A549 (cell line): ENCODE data around the gene DEPDC5. TPM values are rescaled to one million over a fixed set of nuclear protein-coding genes. Genes with fewer than 3 reads are reported as not detected.

Experiments used
- ATAC-seq, 2 experiments: fragments of 200-7000 bp in 1 of 2; fragments of >200 bp in 1 of 2; cut with Nextera tagmentation in 1 of 2; cut with Tn5 transposase in 1 of 2; 3 replicates each; pipeline versions ENCODE4 v1.8.0 to v1.9.1; 2018 to 2020; ENCODE audit warnings: mild to moderate bottlenecking in 1 of 2, moderate library complexity in 1 of 2
- CTCF ChIA-PET: fragments of 300-600 bp; sonication (Branson Sonifier 250); formaldehyde crosslinking; extraction: SDS; loops from one replicate; lab custom pipeline; 2021; ENCODE audit warnings: antibody characterized with exemption, inconsistent platforms; lab: Yijun Ruan, JAX
- POLR2A ChIA-PET: fragments of 350-600 bp; formaldehyde crosslinking; extraction: SDS; loops from one replicate; lab custom pipeline; 2021; ENCODE audit warnings: antibody characterized with exemption, inconsistent platforms; lab: Yijun Ruan, JAX
- DNase-seq, 2 experiments: peaks; one replicate each; pipeline versions ENCODE4 v3.0.0 to v3.0.0-alpha.2; 2011 to 2016; ENCODE audit warnings: low read depth in 1 of 2, low spot score in 1 of 2
- FAIRE-seq: peaks from 2 replicates; lab custom pipeline; 2011; peaks lifted over from hg19 to GRCh38; lab: Jason Lieb, UNC
- H3K27ac ChIP-seq, 2 experiments: fragments of >200 bp; sonication (Bioruptor Twin); formaldehyde crosslinking; 3 replicates each; pipeline ENCODE4 v1.5.1; 2016 to 2017
- H3K4me1 ChIP-seq: fragments of >200 bp; sonication (Bioruptor Twin); formaldehyde crosslinking; 3 replicates; pipeline ENCODE4 v1.6.1; 2016
- H3K4me2 ChIP-seq: fragments of >200 bp; sonication (Bioruptor Twin); formaldehyde crosslinking; 3 replicates; pipeline ENCODE4 v1.6.1; 2016
- H3K4me3 ChIP-seq: fragments of >200 bp; sonication (Bioruptor Twin); formaldehyde crosslinking; 3 replicates; pipeline ENCODE4 v1.5.1; 2016
- H3K9me3 ChIP-seq: fragments of >200 bp; sonication (Bioruptor Twin); formaldehyde crosslinking; 3 replicates; pipeline ENCODE4 v1.6.1; 2016
- CEBPB ChIP-seq, 2 experiments: fragments of >200 bp in 1 of 2; sonication (Bioruptor Twin) in 1 of 2; formaldehyde crosslinking in 1 of 2; IDR thresholded peaks; 2 replicates each; pipeline ENCODE4 v1.6.1; 2012 to 2016
- CHD4 ChIP-seq: fragments of 200-600 bp; sonication (generic); IDR thresholded peaks from 2 replicates; pipeline ENCODE4 v1.6.1; 2016; ENCODE audit warnings: antibody characterized with exemption, mild to moderate bottlenecking, borderline replicate concordance
- EP300 ChIP-seq, 2 experiments: fragments of >200 bp; sonication (Bioruptor Twin); formaldehyde crosslinking; IDR thresholded peaks; 2 replicates in 1 of 2; 3 replicates in 1 of 2; pipeline ENCODE4 v1.6.1; 2016 to 2017
- ESRRA ChIP-seq: fragments of 150-350 bp; IDR thresholded peaks from 2 replicates; pipeline ENCODE4 v1.6.1; 2014; ENCODE audit warnings: mild to moderate bottlenecking, low read length, borderline replicate concordance
- FOSB ChIP-seq: fragments of 250-450 bp; sonication (Bioruptor Pico); IDR thresholded peaks from 2 replicates; pipeline ENCODE4 v1.5.0; 2020; ENCODE audit warnings: mild to moderate bottlenecking, moderate library complexity
- HOXA7 ChIP-seq: fragments of 250-450 bp; sonication (Bioruptor Pico); IDR thresholded peaks from 2 replicates; pipeline ENCODE4 v1.5.0; 2020; ENCODE audit warnings: mild to moderate bottlenecking, moderate library complexity
- JUN ChIP-seq, 2 experiments: fragments of >200 bp; sonication (Bioruptor Twin); formaldehyde crosslinking; IDR thresholded peaks; 2 replicates in 1 of 2; 3 replicates in 1 of 2; pipeline ENCODE4 v1.6.1; 2016 to 2017
- JUNB ChIP-seq: fragments of >200 bp; sonication (Bioruptor Twin); formaldehyde crosslinking; IDR thresholded peaks from 2 replicates; pipeline ENCODE4 v1.6.1; 2016
- KDM5A ChIP-seq: fragments of 200-600 bp; sonication (generic); IDR thresholded peaks from 2 replicates; pipeline ENCODE4 v1.6.1; 2016; ENCODE audit warnings: antibody characterized with exemption, mild to moderate bottlenecking
- MAFK ChIP-seq: fragments of 450-650 bp; IDR thresholded peaks from 2 replicates; pipeline ENCODE4 v1.6.1; 2014; ENCODE audit not compliant: partially characterized antibody
- MYC ChIP-seq: IDR thresholded peaks from 2 replicates; pipeline ENCODE4 v1.6.1; 2012; ENCODE audit warnings: mild to moderate bottlenecking, inconsistent platforms, low read length, improper control_type of control experiment, borderline replicate concordance
- NPAS2 ChIP-seq: fragments of 250-450 bp; sonication (Bioruptor Pico); IDR thresholded peaks from 2 replicates; pipeline ENCODE4 v1.8.0; 2022; ENCODE audit warnings: mild to moderate bottlenecking, moderate library complexity, borderline replicate concordance
- NR3C1 ChIP-seq: fragments of >200 bp; sonication (Bioruptor Twin); formaldehyde crosslinking; IDR thresholded peaks from 3 replicates; pipeline ENCODE4 v1.6.1; 2017
- PBX3 ChIP-seq: IDR thresholded peaks from 2 replicates; pipeline ENCODE4 v1.6.1; 2012
- RAD21 ChIP-seq, 2 experiments: fragments of >200 bp in 1 of 2; sonication (Bioruptor Twin) in 1 of 2; formaldehyde crosslinking in 1 of 2; IDR thresholded peaks in 1 of 2; conservative IDR thresholded peaks in 1 of 2; 2 replicates in 1 of 2; 3 replicates in 1 of 2; pipeline ENCODE4 v1.6.1; 2012 to 2018; ENCODE audit warnings: inconsistent platforms in 1 of 2
- RCOR1 ChIP-seq: fragments of 150-350 bp; IDR thresholded peaks from 2 replicates; pipeline ENCODE4 v1.6.1; 2014; ENCODE audit warnings: antibody characterized with exemption, low read length, low read depth
- RNF2 ChIP-seq: fragments of 200-600 bp; sonication (generic); IDR thresholded peaks from 2 replicates; pipeline ENCODE4 v1.6.1; 2016; ENCODE audit warnings: low read depth, mild to moderate bottlenecking, antibody characterized with exemption, moderate library complexity, borderline replicate concordance
- USF2 ChIP-seq: fragments of 450-650 bp; IDR thresholded peaks from 2 replicates; pipeline ENCODE4 v1.6.1; 2014; ENCODE audit warnings: antibody characterized with exemption
- ZFP36 ChIP-seq: fragments of 450-650 bp; IDR thresholded peaks from 2 replicates; pipeline ENCODE4 v1.6.1; 2014; ENCODE audit warnings: borderline replicate concordance; ENCODE audit not compliant: partially characterized antibody
- ZNF302 ChIP-seq: fragments of 250-450 bp; sonication (Bioruptor Pico); IDR thresholded peaks from 2 replicates; pipeline ENCODE4 v1.9.0; 2021; ENCODE audit warnings: inconsistent platforms, mild to moderate bottlenecking, moderate library complexity
- WGBS: methylation state at CpG from one replicate; pipeline ENCODE4 v1.1.6; 2017; ENCODE audit errors: missing lambda C conversion rate; 5-methylcytosine and 5-hydroxymethylcytosine counted together
- polyA plus RNA-seq, 4 experiments: library from polyadenylated mRNA; depleted of rRNA in 3 of 4; stranded (reverse); fragments of >200 nt; fragmentation: RNase III in 1 of 4; extraction: RNeasy Plus Mini Kit Qiagen cat#74134 plus additional on column Dnase treatment in 1 of 4; gene quantifications; 2 replicates in 3 of 4; 3 replicates in 1 of 4; pipeline ENCODE4 v1.2.3, GENCODE V29; 2011 to 2017
- TF ChIP-seq, protein P1 (sequence below): fragments of 200-600 bp; sonication (generic); IDR thresholded peaks from 2 replicates; pipeline ENCODE4 v1.6.1; 2016; ENCODE audit warnings: antibody characterized with exemption, mild to moderate bottlenecking, moderate library complexity
- TF ChIP-seq, protein P2 (sequence below): fragments of >200 bp; sonication (Bioruptor Twin); formaldehyde crosslinking; IDR thresholded peaks from 3 replicates; pipeline ENCODE4 v1.6.1; 2016
- TF ChIP-seq, protein P3 (sequence below): fragments of 150-350 bp; IDR thresholded peaks from 2 replicates; pipeline ENCODE4 v1.6.1; 2014; ENCODE audit warnings: low read depth, mild to moderate bottlenecking, low read length
- TF ChIP-seq, protein P4 (sequence below): fragments of 250-450 bp; sonication (Bioruptor Pico); IDR thresholded peaks from 2 replicates; pipeline ENCODE4 v1.5.0; 2020; ENCODE audit warnings: low read depth, mild to moderate bottlenecking, moderate library complexity

Gene DEPDC5
- polyA plus RNA-seq, 2 of the 4 experiments (the other 2 are of a cell fraction), result 4.4 to 10.1 TPM

DNA sequence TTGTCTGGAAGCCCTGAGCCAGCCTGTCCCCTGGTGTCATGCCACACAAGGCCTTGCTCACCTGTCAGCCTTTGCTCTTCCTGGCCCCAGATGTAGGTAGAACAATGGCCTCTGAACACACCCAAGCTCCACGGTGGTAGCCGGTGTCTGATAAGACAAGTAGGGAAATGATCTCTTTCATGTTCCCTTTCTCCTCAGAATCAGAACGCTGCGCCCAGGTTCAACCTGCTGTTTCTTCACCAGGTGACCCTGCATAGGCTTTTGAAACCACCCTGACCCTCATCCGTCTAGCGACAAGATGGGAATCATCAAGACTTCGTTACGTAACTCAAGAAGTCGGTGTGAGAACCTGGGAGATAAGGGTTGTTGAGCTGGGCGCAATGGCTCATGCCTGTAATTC lies 161.8 kb downstream of the DEPDC5 start:
- no peak overlapping the region for H3K27ac ChIP-seq
- POLR2A ChIA-PET, result no interaction called here
- ATAC-seq (no peak), DNase-seq (no peak), FAIRE-seq (no peak)
- H3K4me1 ChIP-seq, result no peaks in the 10 kb centered on the region
- no peak overlapping the region for H3K4me2 ChIP-seq
- 97% methylated on average over 10 of the region's 10 CpGs for WGBS
- TF ChIP-seq MYC (no peak), NR3C1 (no peak), ZNF302 (CRISPR knock-in tag) (no peak), JUNB (no peak), PBX3 (no peak), ZFP36 (no peak), KDM5A (no peak), USF2 (no peak), NPAS2 (CRISPR knock-in tag) (no peak), CHD4 (no peak), RNF2 (no peak), HOXA7 (no peak), FOSB (CRISPR knock-in tag) (no peak)
- TF ChIP-seq, protein P1, sequence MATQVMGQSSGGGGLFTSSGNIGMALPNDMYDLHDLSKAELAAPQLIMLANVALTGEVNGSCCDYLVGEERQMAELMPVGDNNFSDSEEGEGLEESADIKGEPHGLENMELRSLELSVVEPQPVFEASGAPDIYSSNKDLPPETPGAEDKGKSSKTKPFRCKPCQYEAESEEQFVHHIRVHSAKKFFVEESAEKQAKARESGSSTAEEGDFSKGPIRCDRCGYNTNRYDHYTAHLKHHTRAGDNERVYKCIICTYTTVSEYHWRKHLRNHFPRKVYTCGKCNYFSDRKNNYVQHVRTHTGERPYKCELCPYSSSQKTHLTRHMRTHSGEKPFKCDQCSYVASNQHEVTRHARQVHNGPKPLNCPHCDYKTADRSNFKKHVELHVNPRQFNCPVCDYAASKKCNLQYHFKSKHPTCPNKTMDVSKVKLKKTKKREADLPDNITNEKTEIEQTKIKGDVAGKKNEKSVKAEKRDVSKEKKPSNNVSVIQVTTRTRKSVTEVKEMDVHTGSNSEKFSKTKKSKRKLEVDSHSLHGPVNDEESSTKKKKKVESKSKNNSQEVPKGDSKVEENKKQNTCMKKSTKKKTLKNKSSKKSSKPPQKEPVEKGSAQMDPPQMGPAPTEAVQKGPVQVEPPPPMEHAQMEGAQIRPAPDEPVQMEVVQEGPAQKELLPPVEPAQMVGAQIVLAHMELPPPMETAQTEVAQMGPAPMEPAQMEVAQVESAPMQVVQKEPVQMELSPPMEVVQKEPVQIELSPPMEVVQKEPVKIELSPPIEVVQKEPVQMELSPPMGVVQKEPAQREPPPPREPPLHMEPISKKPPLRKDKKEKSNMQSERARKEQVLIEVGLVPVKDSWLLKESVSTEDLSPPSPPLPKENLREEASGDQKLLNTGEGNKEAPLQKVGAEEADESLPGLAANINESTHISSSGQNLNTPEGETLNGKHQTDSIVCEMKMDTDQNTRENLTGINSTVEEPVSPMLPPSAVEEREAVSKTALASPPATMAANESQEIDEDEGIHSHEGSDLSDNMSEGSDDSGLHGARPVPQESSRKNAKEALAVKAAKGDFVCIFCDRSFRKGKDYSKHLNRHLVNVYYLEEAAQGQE, result no peak
- no peak overlapping the region for H3K4me3 ChIP-seq
- no peaks in the 10 kb centered on the region for H3K9me3 ChIP-seq
- CTCF ChIA-PET, result no interaction called here

GRCh38 chr22:31917227-31917921 lies 163.6 kb downstream of the DEPDC5 start:
- no peak for ATAC-seq
- no peaks in the 10 kb centered on the region for H3K4me1 ChIP-seq
- CTCF ChIA-PET, result interaction anchor here (1.0 kb wide), 1 partner anchor 47 kb away, joined by 3 read pairs; no protein-coding TSS in a partner anchor
- TF ChIP-seq RAD21 (conservative IDR thresholded peaks at IDR 0.05 in 1 of 2, IDR thresholded peaks at IDR 0.05 in 1 of 2), result no peak
- no peak for TF ChIP-seq MYC
- TF ChIP-seq, all 56 proteins: peak for 0
- Histone ChIP-seq H3K4me3 (no peak overlapping the region), H3K27ac (no peak overlapping the region), H3K4me2 (no peak overlapping the region), H3K9me3 (no peaks in the 10 kb centered on the region)
- 58% methylated on average over 11 of the region's 17 CpGs for WGBS
- FAIRE-seq (no peak), DNase-seq (no peak)
- POLR2A ChIA-PET, result interaction anchor here (0.6 kb wide), 1 partner anchor 224 kb away, joined by 8 read pairs; no protein-coding TSS in a partner anchor

GRCh38 chr22:31919730-31920129 lies 165.9 kb downstream of the DEPDC5 start:
- no peak overlapping the region for H3K4me2 ChIP-seq
- DNase-seq (no peak), ATAC-seq (no peak), FAIRE-seq (no peak)
- WGBS, result 50% methylated on average over 3 of the region's 3 CpGs
- H3K9me3 ChIP-seq, result no peaks in the 10 kb centered on the region
- H3K27ac ChIP-seq, result no peak overlapping the region
- CTCF ChIA-PET, result interaction anchor here (0.7 to 1.3 kb wide), 2 partner anchors 10 to 51 kb away, joined by 3 read pairs; no protein-coding TSS in a partner anchor
- H3K4me3 ChIP-seq, result no peak overlapping the region
- H3K4me1 ChIP-seq, result no peaks in the 10 kb centered on the region
- POLR2A ChIA-PET, result no interaction called here
- TF ChIP-seq JUN (IDR thresholded peaks at IDR 0.05) (no peak), ESRRA (no peak), RCOR1 (no peak), EP300 (IDR thresholded peaks at IDR 0.05) (no peak), CEBPB (IDR thresholded peaks at IDR 0.05) (no peak), ZFP36 (no peak), MAFK (no peak)
- TF ChIP-seq, protein P2, sequence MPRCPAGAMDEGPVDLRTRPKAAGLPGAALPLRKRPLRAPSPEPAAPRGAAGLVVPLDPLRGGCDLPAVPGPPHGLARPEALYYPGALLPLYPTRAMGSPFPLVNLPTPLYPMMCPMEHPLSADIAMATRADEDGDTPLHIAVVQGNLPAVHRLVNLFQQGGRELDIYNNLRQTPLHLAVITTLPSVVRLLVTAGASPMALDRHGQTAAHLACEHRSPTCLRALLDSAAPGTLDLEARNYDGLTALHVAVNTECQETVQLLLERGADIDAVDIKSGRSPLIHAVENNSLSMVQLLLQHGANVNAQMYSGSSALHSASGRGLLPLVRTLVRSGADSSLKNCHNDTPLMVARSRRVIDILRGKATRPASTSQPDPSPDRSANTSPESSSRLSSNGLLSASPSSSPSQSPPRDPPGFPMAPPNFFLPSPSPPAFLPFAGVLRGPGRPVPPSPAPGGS, result no peak
- TF ChIP-seq, protein P3, sequence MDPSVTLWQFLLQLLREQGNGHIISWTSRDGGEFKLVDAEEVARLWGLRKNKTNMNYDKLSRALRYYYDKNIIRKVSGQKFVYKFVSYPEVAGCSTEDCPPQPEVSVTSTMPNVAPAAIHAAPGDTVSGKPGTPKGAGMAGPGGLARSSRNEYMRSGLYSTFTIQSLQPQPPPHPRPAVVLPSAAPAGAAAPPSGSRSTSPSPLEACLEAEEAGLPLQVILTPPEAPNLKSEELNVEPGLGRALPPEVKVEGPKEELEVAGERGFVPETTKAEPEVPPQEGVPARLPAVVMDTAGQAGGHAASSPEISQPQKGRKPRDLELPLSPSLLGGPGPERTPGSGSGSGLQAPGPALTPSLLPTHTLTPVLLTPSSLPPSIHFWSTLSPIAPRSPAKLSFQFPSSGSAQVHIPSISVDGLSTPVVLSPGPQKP, result no peak
- TF ChIP-seq, protein P4, sequence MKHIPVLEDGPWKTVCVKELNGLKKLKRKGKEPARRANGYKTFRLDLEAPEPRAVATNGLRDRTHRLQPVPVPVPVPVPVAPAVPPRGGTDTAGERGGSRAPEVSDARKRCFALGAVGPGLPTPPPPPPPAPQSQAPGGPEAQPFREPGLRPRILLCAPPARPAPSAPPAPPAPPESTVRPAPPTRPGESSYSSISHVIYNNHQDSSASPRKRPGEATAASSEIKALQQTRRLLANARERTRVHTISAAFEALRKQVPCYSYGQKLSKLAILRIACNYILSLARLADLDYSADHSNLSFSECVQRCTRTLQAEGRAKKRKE (CRISPR knock-in tag), result no peak
